Superior temporal gyrus (tissue), 1 donor: ENCODE measurements around the gene CELA2A.
"Not testable (repeated sequence)": the region's sequence is repeated elsewhere in the genome, so short reads cannot be mapped to it uniquely, and the experiment has no call there.

ENCODE experiments used
- DNase-seq: peaks from one replicate; pipeline ENCODE4 v3.0.0-alpha.2; 2016; ENCODE audit errors: extremely low spot score

Gene CELA2A

GRCh38 chr1:15500184-15501178, 43.9 kb downstream of the CELA2A start:
- no peak for DNase-seq

DNA sequence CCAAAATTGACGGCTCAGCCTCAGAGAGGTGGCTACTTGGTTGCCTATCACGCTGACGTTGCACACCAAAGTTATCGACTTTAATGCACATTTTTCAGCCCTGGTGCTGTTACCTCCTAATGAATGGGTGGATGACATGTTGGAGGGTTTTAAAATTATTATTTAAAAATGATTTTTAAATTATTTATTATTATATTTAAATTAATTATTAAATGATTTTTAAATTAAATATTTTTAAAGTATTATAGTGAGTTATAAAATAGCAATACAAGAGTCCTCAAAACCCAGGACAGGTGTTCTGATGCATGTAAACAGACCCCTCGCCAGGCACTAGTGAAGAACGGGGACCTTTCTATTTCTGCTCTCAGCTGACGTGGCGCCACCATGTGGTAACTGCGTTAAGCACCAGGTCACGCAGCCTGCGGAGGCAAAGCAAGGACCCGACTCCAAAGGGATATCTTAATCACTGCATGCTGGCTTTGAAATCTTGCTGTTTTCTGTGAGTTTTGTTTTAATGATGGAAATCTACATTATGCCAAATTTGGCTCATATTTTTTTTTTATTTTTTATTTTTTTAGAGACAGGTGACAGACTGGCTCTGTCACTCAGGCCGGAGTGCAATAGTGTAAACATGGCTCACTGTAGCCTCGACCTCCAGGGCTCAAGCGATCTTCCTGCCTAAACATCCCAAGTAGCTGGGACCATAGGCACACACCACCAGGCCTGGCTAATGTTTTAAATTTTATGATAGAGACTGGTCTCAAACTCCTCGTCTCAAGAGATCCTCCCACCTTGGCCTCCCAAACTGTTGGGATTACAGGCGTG, 44.9 kb downstream of the CELA2A start:
- DNase-seq: peak; percentile 37

GRCh38 chr1:15504436-15504835, 47.9 kb downstream of the CELA2A start:
- no peak for DNase-seq

DNA sequence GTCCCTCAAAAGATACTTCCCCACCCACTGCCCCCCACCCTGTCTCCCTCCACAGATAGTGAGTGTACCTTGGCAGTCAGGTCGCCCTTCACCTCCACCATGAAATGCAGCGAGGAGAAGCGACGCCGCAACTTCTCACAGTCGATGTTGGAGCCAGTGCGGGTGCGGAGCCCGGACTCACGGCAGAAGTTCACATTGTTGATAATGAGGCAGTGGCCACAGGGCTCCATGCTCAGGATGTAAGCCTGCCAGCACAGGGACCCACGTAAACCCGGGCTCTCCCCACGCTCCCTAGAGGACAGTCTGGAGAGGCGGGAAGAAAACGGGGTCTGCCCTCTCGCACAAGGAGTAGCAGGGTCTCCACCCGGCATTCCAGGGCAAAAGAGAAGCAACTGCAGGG, 50.3 kb downstream of the CELA2A start:
- no peak for DNase-seq

DNA sequence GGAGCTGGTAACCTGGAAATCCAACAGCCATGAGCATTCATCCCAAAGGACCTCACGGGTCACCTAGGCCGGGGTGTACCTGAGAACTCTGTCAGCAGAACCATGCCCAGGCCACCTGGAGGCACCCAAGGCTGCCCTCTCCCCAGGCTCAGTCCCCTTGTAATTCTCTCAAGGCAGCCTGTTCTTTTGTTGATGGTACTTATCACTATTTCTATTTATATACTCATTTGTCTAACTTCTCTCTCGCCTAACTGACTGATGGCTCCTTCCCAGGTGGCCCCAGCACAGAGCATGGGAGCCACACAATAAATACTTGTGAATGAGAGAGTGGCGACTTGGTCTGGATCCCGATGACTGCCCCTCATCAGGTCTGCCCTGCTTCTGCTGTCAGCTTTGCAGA, 50.7 kb downstream of the CELA2A start:
- no peak for DNase-seq

- DNase-seq: no peak
Measured at GRCh38 chr1:15508700-15509487, 52.4 kb downstream of the CELA2A start.

DNA sequence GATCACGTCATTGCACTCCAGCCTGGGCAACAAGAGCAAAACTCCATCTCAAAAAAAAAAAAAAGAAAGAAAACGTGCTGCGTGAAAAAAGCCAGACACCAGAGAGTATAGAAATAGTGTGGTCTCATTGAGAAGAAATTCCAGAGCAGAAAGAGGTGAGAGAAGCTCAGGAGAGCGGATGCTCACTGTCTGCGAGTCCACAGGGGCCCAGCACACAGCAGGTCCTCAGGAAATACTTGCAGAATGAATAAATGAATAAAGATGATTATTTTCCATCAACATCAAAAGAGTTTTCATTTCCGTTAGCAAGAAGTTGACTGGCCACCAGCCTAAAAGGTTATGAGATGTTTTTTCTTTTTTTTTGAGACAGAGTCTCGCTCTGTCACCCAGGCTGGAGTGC, 53.1 kb downstream of the CELA2A start:
- DNase-seq: no peak

DNA sequence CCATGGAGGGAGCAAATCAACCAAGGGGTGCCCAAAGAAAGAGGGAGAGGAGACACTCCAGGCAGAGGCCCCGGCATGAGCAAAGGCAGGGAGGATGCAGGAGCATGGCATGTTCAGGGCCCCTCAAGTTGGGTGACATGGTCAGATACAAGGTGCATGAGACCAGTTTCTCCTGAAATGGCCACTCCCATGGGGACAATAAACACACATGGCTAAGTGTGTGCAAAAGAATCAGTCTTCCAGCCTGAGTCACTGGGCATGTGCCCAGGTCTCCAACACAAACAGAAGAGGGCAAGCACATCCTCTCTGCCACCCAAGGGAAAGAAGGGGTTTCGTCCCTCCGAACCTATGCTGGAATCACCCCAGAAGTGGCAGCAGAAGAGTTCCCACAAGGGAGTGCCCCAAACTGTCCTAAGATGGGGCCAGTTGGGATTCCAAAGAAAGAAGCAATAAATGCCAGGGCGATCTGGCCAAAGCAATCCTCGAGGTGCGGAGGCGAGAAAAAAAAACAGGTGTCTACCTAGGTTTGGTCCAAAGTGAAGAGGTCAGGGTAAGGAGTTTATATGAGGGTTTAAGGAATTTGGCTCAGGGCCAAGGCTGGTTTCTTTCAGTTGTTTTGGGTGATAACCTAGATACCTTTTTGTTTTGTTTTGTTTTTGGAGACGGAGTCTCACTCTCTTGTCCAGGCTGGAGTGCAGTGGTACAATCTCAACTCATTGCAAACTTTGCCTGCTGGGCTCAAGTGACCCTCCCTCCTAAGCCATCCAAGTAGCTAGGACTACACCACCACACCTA, 54.3 kb downstream of the CELA2A start:
- DNase-seq: no peak

- DNase-seq: no peak
Measured at GRCh38 chr1:15513192-15513591, 56.7 kb downstream of the CELA2A start.

- no peak for DNase-seq
Measured at GRCh38 chr1:15513919-15514318, 57.4 kb downstream of the CELA2A start.

- not testable (repeated sequence) for DNase-seq
Measured at GRCh38 chr1:15514557-15514956, 58.0 kb downstream of the CELA2A start.

DNA sequence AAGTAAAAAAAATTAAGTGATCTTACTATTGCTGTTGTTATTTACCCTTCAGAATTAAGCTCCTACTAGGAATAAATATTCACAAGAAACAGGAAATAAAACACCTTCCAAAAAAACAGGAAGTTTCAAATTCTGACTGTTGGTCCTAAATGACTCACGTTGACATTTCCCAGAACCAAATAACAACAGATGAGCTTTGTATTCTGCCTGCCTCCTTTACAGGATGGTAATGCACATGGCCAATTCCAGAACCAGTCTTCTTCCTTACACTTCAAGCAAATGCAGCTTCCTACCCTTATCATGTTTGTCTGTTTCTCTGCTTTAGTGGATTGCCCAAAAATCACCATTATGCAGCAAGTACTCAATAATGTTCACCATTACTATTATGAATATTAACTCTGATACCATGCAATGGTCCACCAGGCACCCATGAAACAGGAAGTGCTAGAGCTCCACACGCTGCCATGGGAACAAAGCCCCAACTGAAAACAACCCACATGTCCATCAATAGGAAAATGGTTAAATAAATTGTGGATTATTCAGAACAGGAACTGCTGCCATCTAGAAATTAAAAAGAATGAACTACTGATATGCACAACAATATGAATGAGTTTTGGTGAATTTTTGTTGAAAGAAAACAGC, 58.6 kb downstream of the CELA2A start:
- no peak for DNase-seq

- DNase-seq: no peak
Measured at GRCh38 chr1:15519625-15520024, 63.1 kb downstream of the CELA2A start.

DNA sequence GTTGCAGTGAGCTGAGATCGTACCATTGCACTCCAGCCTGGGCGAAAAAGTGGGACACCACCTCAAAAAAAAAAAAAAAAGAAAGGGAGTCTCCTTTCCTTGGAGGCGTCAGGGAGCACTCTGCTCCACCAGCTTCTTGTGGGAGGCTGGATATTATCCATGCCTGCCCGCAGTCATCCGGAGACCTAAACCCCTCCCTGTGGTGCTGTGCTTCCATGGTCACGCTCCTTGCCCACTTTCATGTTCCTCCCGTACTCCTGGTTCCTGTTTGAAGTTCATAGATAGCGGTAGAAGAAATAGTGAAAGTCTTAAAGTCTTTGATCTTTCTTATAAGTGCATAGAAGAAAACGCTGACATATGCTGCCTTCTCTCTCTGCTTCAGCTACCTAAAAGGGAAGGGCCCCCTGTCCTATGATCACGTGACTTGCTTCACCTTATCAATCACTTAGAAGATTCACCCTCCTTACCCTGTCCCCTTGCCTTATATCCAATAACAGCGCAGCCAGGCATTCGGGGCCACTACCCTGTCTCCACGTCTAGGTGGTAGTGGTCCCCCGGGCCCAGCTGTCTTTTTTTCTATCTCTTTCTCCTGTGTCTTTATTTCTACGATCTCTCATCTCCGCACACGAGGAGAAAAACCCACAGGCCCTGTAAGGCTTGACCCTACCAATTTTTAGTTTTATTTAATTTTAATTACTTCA, 64.8 kb downstream of the CELA2A start:
- DNase-seq: not testable (repeated sequence)
